Right lobe of liver (tissue), 4 donors: ENCODE results near the gene DCHS2.

Source experiments
- CTCF ChIP-seq, 4 donors: fragments of 200-600 bp in 3 of 4; fragments of 450-650 bp in 1 of 4; IDR thresholded peaks; one replicate each; pipeline versions ENCODE4 v1.5.1 to v1.8.0; 2016 to 2022; ENCODE audit warnings: antibody characterized with exemption in 4 of 4, mild to moderate bottlenecking in 2 of 4
- POLR2A ChIP-seq: fragments of 450-650 bp; IDR thresholded peaks from one replicate; pipeline ENCODE4 v1.6.1; 2017; ENCODE audit warnings: antibody characterized with exemption, mild to moderate bottlenecking
- donor health status: DM: no; HTN: no; CAD: no.
- donor health status: DM: no; HTN: no; CAD: no.
- donor health status: DM: no; HTN: yes; CAD: no.

- TF ChIP-seq CTCF (IDR thresholded peaks at IDR 0.05) (no peak), POLR2A (no peak)
Measured at GRCh38 chr4:154467886-154468285, 23.7 kb downstream of the DCHS2 start.
